Kidney tubule cell (primary cell): ENCODE measurements around the gene IMPACT.

Source experiments
- DNase-seq: peaks from one replicate; pipeline ENCODE4 v3.0.0-alpha.2; 2018; ENCODE audit warnings: low spot score

Gene IMPACT, protein sequence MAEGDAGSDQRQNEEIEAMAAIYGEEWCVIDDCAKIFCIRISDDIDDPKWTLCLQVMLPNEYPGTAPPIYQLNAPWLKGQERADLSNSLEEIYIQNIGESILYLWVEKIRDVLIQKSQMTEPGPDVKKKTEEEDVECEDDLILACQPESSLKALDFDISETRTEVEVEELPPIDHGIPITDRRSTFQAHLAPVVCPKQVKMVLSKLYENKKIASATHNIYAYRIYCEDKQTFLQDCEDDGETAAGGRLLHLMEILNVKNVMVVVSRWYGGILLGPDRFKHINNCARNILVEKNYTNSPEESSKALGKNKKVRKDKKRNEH

GRCh38 chr18:24426398-24427294 is at the start of gene IMPACT:
Gene IMPACT, plus strand, starts transcription at chr18:24426670. Its CDS starts 87 bp downstream, at chr18:24426757.
- DNase-seq: peak; percentile 87

GRCh38 chr18:24378598-24378997 is 47.9 kb upstream of the IMPACT start:
- DNase-seq: no peak

GRCh38 chr18:24380163-24380747 is 46.2 kb upstream of the IMPACT start:
- no peak for DNase-seq

DNA sequence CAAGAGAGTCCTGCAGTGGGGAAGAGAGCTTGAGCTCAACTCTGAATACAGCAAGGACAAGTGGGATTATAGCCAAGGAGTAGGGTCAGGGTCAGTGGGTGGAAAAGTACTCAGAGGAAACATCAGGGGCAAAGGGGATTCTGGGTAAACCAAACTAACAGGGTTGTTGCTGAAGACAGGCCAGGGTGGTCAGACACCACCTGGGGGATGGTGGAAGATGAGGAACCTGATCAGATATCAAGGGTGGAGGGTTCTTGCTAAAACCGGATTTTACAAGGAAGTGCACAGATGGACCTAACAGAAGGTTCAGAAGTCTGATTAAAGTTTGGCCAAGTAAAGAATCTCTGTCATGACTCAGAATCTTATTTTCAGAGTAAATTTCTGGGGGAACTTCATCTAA is 45.3 kb upstream of the IMPACT start:
- DNase-seq: no peak

DNA sequence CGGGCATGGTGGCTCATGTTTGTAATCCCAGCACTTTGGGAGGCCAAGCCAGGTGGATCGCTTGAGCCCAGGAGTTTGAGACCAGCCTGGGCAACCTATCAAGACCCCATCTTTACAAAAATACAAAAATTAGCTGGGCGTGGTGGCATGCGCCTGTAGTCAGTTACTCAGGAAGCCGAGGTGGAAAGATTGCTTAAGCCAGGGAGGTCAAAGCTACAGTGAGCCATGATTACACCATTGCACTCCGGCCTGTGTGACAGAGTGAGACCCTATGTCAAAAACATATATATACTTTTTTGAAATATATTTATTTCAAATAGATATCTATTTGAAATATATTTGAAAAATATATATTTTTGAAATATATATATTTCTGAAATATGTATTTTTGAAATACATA is 39.8 kb upstream of the IMPACT start:
- DNase-seq: no peak

GRCh38 chr18:24388957-24389356 is 37.5 kb upstream of the IMPACT start:
- DNase-seq: no peak

DNA sequence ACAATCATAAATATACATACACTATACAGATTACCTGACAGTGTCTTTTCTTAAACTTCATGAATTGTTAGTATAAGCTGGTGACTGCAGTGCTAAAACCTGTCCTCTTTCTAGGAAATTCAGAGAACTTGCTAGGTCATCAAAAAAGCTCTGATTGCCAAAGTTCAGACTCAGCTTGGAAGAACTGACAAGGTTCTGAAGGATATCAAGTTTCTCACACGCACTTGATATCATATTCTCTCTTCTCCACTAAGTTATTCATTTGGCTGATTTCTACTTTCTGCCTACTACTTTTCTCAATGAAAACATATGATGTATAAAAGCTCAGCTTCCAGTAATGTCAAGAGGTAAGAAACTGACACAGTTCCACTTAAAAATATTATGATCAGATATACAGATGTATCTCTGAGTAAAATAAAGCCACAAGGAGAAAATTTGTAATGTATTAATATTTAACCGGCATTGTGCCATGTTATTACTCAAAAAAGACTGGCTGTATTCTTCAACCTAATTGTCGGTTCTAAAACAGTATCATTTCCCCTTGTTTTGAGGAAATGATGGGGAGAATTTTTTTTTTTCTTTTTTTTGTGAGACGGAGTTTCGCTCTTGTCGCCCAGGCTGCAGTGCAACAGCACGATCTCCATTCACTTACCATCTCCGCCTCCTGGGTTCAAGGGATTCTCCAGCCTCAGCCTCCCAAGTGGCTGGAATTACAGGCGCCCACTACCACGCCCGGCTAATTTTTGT is 31.2 kb upstream of the IMPACT start:
- DNase-seq: no peak

DNA sequence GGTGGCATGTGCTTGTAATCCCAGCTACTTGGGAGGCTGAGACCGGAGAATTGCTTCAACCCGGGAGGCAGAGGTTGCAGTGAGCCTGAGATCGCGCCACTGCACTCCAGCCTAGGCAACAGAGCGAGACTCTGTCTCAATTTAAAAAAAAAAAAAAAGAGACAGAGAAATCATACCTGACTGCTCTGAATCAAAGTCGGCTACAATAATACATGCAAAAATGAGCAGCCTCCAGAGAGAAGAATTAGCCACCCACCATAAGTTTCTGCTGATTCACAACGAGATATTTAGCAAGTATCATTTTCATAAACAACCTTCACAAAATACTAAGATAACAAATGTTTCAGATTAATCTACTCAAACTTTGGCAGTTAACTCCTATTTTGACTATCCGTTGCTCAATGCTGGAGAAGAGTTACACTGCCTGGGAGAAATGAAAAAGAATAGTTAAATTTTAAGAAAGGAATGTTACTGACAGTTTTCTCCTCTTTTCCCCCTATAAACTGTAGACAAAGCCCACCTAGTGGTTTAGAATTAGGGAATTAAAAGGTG is 30.3 kb upstream of the IMPACT start:
- DNase-seq: no peak

DNA sequence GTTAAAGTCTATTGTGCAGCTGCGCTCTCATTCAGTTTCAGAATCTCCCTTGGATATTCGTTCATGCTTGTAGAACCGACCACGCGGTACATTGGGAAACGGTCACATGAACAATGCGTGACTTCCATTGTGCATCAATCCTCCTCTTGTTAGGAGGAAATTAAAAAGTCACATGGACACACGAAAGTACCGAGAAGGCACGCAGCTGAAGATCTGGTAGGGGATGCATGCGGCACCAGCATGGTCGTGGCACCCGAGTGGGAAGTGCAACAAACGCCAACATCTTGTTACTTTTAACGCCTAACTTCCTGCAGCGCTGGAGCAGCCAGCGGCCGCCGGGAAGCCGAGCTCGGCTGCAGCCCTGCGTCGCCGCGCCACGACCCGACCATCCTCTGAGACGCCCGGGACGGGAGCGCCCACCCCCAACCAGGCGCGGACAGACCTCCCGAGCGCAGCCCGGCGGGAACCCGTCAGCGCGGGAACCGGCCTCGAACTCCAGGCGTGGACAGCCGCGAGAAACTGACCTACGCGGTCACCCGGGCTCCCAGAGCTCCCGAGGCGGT is 29.3 kb upstream of the IMPACT start:
- DNase-seq: peak; percentile 58

GRCh38 chr18:24397694-24398368 is 28.6 kb upstream of the IMPACT start, which contains the start of gene OSBPL1A:
Gene OSBPL1A, minus strand, starts transcription at chr18:24397824. Its CDS starts 20,291 bp downstream, at chr18:24377533.
- peak; percentile 90 for DNase-seq

DNA sequence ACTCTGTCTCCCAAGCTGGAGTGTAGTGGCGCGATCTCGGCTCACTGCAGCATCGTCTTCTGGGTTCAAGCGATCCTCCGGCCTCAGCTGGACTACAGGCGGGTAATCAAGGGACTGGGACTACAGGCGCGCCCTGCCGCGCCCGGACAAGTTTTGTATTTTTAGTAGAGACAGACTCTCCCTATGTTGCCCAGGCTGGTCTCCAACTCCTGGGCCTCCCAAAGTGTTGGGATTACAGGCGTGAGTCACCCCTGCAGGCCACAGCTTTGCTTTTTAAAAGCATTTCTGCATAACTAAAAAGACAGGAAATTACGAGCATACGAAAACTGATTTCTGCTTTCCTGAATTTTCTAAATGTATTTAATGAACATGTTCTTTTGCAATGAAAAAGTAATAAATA is 27.9 kb upstream of the IMPACT start:
- DNase-seq: no peak

GRCh38 chr18:24400587-24400986 is 25.9 kb upstream of the IMPACT start:
- DNase-seq: peak; percentile 32

- no peak for DNase-seq
These were observed 24.2 kb upstream of the IMPACT start for GRCh38 chr18:24402209-24402785.

- DNase-seq: no peak
These were observed 23.4 kb upstream of the IMPACT start for GRCh38 chr18:24403076-24403475.

DNA sequence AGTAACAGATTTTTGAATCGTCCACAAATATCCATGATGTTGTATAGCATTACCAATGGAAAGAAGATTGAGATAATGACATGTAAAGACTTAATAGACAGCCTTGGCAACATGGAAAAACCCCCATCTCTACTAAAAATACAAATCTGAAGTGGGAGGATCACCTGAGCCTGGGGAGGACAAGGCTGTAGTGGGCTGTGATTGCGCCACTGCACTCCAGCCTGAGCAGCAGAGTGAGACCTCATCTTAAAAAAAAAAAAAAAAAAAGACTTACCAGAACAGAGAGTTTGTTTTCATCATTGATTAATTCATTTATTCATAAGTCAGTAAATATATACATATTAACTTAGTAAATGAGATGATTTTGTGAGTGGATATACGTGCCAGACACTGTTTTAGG is 21.9 kb upstream of the IMPACT start:
- no peak for DNase-seq

DNA sequence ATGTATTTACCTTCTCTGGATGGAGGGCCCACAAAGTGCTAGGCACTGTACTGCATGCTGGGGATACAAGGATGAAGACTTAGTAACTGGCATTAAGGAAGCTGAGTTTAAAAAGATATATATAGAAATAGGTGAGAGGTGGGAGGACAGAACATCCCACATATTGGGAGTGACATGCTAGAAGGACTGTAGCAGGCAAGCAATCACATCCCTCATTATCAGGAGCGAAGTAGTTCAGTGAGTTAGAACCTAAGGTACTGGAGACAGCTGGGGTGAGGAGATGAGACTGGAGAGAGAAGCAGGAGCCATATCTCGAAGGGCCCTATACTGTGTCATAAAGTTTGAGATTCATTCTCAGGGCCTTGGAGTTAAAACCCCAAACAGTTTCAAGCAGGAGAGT is 18.0 kb upstream of the IMPACT start:
- DNase-seq: no peak

- DNase-seq: no peak
These were observed 13.3 kb upstream of the IMPACT start for GRCh38 chr18:24413148-24413547.

DNA sequence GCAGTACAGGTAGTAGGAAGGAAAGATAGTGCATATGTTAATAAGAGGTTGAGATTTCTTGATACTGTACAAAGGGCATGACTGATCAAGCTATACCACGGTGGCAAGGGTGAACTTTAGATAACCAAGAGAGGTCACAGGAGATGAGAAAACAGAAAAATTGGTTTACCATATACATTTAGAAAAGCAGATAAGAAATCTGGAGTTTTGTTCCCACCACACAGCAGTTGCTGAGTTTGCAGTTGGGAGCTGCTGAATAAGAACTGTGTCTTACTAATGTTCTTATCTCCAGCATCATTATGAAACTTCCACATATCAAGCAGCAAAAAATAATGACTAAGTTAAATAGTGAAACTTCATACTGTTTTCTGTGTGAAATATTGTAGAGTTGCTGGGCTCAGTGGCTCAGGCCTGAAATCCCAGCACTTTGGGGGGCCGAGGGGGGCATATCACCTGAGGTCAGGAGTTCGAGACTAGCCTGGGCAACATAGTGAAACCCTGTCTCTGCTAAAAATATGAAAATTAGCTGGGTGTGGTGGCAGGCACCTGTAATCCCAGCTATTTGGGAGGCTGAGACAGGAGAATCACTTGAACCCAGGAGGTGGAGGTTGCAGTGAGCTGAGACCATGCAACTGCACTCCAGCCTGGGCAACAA is 12.0 kb upstream of the IMPACT start:
- DNase-seq: no peak

DNA sequence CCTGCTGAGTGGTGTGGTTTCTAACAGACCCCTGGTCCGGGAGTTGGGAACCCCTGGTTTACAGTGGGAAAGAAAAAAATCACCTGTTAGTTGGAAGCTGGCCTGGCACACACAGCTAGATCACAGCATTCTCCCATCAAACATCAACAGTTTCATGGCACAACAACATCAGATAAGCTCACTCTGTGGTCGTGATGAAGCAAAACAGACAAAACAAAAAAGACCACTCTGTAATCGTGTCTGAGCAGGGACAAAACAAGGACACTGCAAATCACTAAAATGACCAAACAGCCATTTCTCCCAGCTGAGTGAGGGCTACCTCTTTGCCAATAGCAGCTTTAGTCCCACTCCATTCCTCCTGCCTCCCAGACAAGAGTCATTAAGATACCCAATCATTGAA is 9.0 kb upstream of the IMPACT start:
- no peak for DNase-seq

DNA sequence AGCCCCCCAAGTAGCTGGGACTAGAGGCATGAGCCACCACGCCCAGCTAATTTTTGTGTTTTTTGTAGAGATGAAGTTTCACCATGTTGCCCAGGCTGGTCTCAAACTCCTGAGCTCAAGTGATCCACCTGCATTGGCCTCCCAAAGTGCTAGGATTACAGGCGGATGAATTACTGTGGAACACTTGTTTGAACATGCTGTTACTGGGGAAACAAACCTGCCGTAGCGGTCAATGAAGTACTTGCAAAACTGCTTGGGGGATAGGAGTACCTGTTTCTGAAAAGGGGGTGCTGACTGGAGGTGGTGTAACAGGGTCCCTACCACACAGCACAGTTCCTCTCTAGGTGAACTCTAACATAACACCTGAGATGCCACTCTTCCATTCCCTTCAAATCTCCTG is 5.9 kb upstream of the IMPACT start:
- no peak for DNase-seq
